Mesothelial cell of epicardium (in vitro differentiated cells): ENCODE measurements around the gene GRID1. TPM values are rescaled to one million over a fixed set of nuclear protein-coding genes. Genes with fewer than 3 reads are reported as not detected.
A peak's percentile ranks its signal among the peaks of the same experiment; 100 is the strongest.

Experiments
- DNase-seq, 2 experiments: peaks; one replicate each; pipeline ENCODE4 v3.0.0; 2021; ENCODE audit warnings: low spot score in 2 of 2; ENCODE audit not compliant: unreplicated experiment in 2 of 2
- H3K27ac Mint-ChIP-seq: 2 replicates; pipeline ENCODE4 v1.8.0; 2021; ENCODE audit warnings: mixed read lengths
- H3K27me3 Mint-ChIP-seq: 2 replicates; pipeline ENCODE4 v1.8.0; 2021; ENCODE audit warnings: low read depth, mixed read lengths
- H3K36me3 Mint-ChIP-seq: 2 replicates; pipeline ENCODE4 v1.8.0; 2021; ENCODE audit warnings: mixed read lengths
- H3K4me1 Mint-ChIP-seq: 2 replicates; pipeline ENCODE4 v1.8.0; 2021; ENCODE audit warnings: mixed read lengths
- H3K4me3 Mint-ChIP-seq: 2 replicates; pipeline ENCODE4 v1.8.0; 2021; ENCODE audit warnings: mild to moderate bottlenecking, moderate library complexity, mixed read lengths
- H3K9me3 Mint-ChIP-seq: 2 replicates; pipeline ENCODE4 v1.8.0; 2021; ENCODE audit warnings: mixed read lengths
- CTCF ChIP-seq: fragments of 200-600 bp; sonication (generic); IDR thresholded peaks from one replicate; pipeline ENCODE4 v1.5.0; 2021; ENCODE audit warnings: antibody characterized with exemption; ENCODE audit not compliant: unreplicated experiment
- total RNA-seq: library from RNA; stranded (reverse); gene quantifications from 3 replicates; pipeline ENCODE4 v1.2.1, GENCODE V29; 2021

The GRID1 gene
- total RNA-seq, 1 donor from 2014 or later, result 0.22 TPM

DNA sequence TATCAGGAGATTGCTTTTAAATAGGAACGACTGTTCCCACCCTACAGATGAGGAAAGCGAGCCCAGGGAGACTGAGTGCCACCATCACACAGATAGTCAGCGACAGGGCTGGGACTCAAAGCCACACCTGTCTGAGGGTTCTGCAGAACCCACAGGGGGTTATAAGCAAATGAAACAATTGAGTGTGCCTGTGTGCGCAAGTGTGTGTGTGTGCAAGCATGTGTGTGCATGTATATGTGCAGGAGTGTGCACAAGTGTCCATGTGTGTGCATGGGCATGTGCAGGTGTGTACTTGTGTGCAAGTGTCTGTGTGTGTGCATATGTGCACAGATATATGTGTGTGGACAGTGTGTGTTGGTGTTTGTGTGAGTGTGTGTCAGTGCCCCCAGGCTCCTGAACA, 280.2 kb downstream of the GRID1 start:
- no peak for TF ChIP-seq CTCF
- H3K4me1 Mint-ChIP-seq, result no peaks in the 10 kb centered on the region
- no peak overlapping the region for H3K4me3 Mint-ChIP-seq
- H3K36me3 Mint-ChIP-seq, result no peaks in the 10 kb centered on the region
- H3K9me3 Mint-ChIP-seq, result no peaks in the 10 kb centered on the region
- DNase-seq, result peak in 1 of 2 experiments; percentile 7
- H3K27ac Mint-ChIP-seq, result no peak overlapping the region
- peaks cover 48% of the 10 kb centered on the region for H3K27me3 Mint-ChIP-seq

DNA sequence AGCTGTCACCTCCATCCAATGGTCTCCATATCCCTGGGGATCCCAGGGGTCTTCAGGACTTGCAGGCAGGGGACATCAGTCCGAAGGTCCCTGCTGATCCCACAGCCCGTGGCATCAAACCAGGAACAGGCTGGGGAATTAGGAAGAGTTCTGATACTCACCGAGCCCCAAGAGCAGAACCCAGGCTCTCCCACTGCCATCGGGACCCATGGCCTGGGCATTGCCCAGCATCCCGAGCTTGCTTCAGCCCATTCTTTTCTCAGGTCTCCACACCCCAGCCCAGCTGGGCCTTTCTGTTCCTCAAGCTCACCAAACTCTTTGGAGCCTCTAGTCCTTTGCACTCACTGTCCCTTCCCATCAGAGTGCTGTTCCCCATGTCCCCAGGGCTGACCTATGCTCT, 280.9 kb downstream of the GRID1 start:
- H3K27me3 Mint-ChIP-seq, result peaks cover 54% of the 10 kb centered on the region
- no peak overlapping the region for H3K4me3 Mint-ChIP-seq
- no peak overlapping the region for H3K27ac Mint-ChIP-seq
- no peaks in the 10 kb centered on the region for H3K4me1 Mint-ChIP-seq
- no peaks in the 10 kb centered on the region for H3K36me3 Mint-ChIP-seq
- no peaks in the 10 kb centered on the region for H3K9me3 Mint-ChIP-seq
- no peak for TF ChIP-seq CTCF
- DNase-seq, result peak in 1 of 2 experiments; percentile 14

GRCh38 chr10:86085136-86085535, 281.5 kb downstream of the GRID1 start:
- peak in 1 of 2 experiments; percentile 32 for DNase-seq
- H3K9me3 Mint-ChIP-seq, result no peaks in the 10 kb centered on the region
- no peak for TF ChIP-seq CTCF
- no peak overlapping the region for H3K27ac Mint-ChIP-seq
- H3K4me3 Mint-ChIP-seq, result no peak overlapping the region
- no peaks in the 10 kb centered on the region for H3K4me1 Mint-ChIP-seq
- H3K36me3 Mint-ChIP-seq, result no peaks in the 10 kb centered on the region
- H3K27me3 Mint-ChIP-seq, result peaks cover 58% of the 10 kb centered on the region

DNA sequence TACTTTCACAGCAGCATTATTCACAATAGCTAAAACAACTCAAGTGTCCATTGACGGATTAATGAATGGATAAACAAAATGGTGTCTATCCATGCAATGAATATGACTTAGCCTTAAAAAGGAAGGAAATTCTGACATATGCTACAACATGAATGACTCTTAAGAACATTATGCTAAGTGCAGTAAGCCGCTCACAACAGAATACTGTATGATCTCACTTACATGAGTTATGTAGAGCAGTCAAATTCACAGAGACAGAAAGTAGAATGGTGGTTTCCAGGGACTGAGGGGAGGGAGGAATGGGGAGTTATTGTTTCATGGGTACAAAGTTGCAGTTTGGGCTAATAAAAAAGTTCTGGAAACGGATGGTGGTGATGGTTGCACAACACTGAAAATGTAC, 282.0 kb downstream of the GRID1 start:
- no peak for DNase-seq
- H3K4me1 Mint-ChIP-seq, result no peaks in the 10 kb centered on the region
- H3K27ac Mint-ChIP-seq, result no peak overlapping the region
- H3K27me3 Mint-ChIP-seq, result peaks cover 62% of the 10 kb centered on the region
- no peak overlapping the region for H3K4me3 Mint-ChIP-seq
- no peak for TF ChIP-seq CTCF
- H3K36me3 Mint-ChIP-seq, result no peaks in the 10 kb centered on the region
- H3K9me3 Mint-ChIP-seq, result no peaks in the 10 kb centered on the region

DNA sequence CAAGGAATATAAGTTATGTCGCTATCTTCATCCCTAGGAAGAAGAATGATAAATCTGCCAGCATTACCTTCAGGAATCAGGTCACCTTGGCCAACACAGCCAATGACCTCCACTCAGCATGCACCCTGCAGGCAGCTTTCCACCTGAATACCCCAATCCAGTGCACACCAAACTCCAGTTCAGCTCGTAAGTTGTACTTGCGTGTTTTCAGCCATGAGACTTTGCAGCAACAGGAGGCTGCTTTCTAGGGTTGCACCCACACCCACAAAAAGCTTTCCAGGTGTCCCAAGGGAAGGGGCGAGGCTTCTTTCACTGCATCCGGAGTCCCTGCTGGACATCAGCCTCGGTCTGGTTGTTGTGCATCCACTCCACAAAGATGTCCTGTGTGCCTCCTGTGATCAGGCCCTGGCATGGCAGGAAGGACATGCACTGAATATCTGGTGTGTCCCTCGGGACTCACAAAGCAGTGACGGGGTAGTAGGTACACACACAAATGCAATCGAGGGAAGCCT, 282.9 kb downstream of the GRID1 start:
- no peaks in the 10 kb centered on the region for H3K9me3 Mint-ChIP-seq
- H3K4me1 Mint-ChIP-seq, result no peaks in the 10 kb centered on the region
- H3K27ac Mint-ChIP-seq, result no peak overlapping the region
- no peak overlapping the region for H3K4me3 Mint-ChIP-seq
- H3K36me3 Mint-ChIP-seq, result no peaks in the 10 kb centered on the region
- DNase-seq, result no peak
- H3K27me3 Mint-ChIP-seq, result peaks cover 55% of the 10 kb centered on the region
- no peak for TF ChIP-seq CTCF

GRCh38 chr10:86083206-86083605, 283.4 kb downstream of the GRID1 start:
- Mint-ChIP-seq H3K4me3 (no peak overlapping the region), H3K27ac (no peak overlapping the region), H3K4me1 (no peaks in the 10 kb centered on the region), H3K27me3 (peaks cover 53% of the 10 kb centered on the region), H3K36me3 (no peaks in the 10 kb centered on the region), H3K9me3 (no peaks in the 10 kb centered on the region)
- no peak for TF ChIP-seq CTCF
- peak in 1 of 2 experiments; percentile 14 for DNase-seq
